B cell (primary cell): ENCODE results near the gene KCNK18.

ENCODE experiments used
- CTCF ChIP-seq: fragments of 200-600 bp; IDR thresholded peaks from one replicate; pipeline ENCODE4 v1.8.0; 2022; ENCODE audit warnings: antibody characterized with exemption, mild to moderate bottlenecking
- EZH2 ChIP-seq: IDR thresholded peaks from 2 replicates; pipeline ENCODE4 v1.6.1; 2012; ENCODE audit warnings: borderline replicate concordance, low read depth, mild to moderate bottlenecking, moderate library complexity, low read length; ENCODE audit not compliant: insufficient read depth, poor library complexity, severe bottlenecking

- TF ChIP-seq CTCF (no peak), EZH2 (no peak)
Observed at GRCh38 chr10:117186832-117187615, 10.3 kb upstream of the KCNK18 start.
